Stimulated activated naive B cell treated with anti-CD40 and anti-IgM and Interleukin-4, amounts not matched to agents 10 μg/mL and 1 μg/mL and 100 μg/mL, for 72 hours (primary cell): Measurements from ENCODE around the gene FAM149B1.

Experiments used
- ATAC-seq, 2 donors: fragments of 150-1000 bp; cut with Tn5 transposase; replicated peaks; 2 replicates each; pipeline ENCODE4 v1.10.0; 2021; ENCODE audit warnings: moderate library complexity in 1 of 2
- DNase-seq: peaks from one replicate; pipeline ENCODE4 v3.0.0; 2021
- H3K27ac Mint-ChIP-seq: one replicate; pipeline ENCODE4 v1.8.0; 2022; ENCODE audit warnings: mild to moderate bottlenecking, mixed read lengths
- H3K27me3 Mint-ChIP-seq, 2 donors: one replicate each; pipeline ENCODE4 v1.8.0; 2022; ENCODE audit warnings: mixed read lengths in 2 of 2
- H3K36me3 Mint-ChIP-seq, 2 donors: one replicate each; pipeline ENCODE4 v1.8.0; 2022; ENCODE audit warnings: mixed read lengths in 2 of 2, mild to moderate bottlenecking in 1 of 2
- H3K4me1 Mint-ChIP-seq, 2 donors: one replicate each; pipeline ENCODE4 v1.8.0; 2022; ENCODE audit warnings: mixed read lengths in 2 of 2, mild to moderate bottlenecking in 1 of 2
- H3K4me3 Mint-ChIP-seq, 2 donors: one replicate each; pipeline ENCODE4 v1.8.0; 2022; ENCODE audit warnings: mild to moderate bottlenecking in 2 of 2, mixed read lengths in 2 of 2, moderate library complexity in 1 of 2
- H3K9me3 Mint-ChIP-seq, 2 donors: one replicate each; pipeline ENCODE4 v1.8.0; 2022; ENCODE audit warnings: mixed read lengths in 2 of 2, mild to moderate bottlenecking in 1 of 2

The FAM149B1 gene

DNA sequence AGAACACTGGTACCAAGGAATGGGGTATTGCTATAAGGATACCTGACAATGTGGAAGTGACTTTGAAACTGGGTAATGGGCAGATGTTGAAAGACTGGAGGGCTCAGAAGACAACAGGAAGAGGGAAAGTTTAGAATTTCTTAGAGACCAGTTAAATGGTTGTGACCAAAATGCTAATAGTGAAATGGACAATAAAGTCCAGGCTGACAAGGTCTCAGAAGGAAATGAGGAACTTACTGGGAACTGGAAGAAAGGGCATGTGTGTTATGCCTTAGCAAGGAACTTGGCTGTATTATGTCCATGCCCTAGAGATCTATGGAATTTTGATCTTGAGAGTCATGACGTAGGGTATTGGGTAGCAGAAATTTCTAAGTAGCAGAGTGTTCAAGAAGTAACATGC lies 38.0 kb downstream of the FAM149B1 start:
- DNase-seq (no peak), ATAC-seq (no peak)
- Mint-ChIP-seq H3K9me3 (peaks cover 4 to 7% of the 10 kb centered on the region in 2 donors), H3K27ac (no peak overlapping the region), H3K27me3 (no peaks in the 10 kb centered on the region), H3K36me3 (peaks cover 29 to 32% of the 10 kb centered on the region in 2 donors), H3K4me1 (peaks cover 3 to 4% of the 10 kb centered on the region in 2 donors), H3K4me3 (no peak overlapping the region)

DNA sequence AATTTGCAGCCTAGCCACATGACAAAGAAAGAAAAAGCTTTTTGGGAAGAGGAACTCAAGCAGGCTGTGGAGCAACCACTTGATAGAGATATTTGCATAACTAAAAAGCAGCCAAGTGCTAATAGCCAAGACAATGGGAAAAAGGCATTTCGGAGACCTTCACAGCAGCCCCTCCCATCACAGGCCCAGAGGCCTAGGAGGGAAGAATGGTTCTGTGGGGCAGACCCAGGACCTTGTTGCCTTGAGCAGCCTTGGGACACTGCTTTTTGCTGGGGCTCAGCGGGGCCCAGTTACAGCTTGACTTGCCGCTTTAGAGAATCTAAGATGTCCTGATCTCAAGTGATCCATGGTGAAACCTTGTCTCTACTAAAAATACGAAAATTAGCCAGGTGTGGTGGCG lies 38.5 kb downstream of the FAM149B1 start:
- no peak for DNase-seq
- Mint-ChIP-seq H3K4me3 (no peak overlapping the region), H3K36me3 (peaks cover 30 to 35% of the 10 kb centered on the region in 2 donors), H3K27ac (no peak overlapping the region), H3K4me1 (peaks cover 6 to 9% of the 10 kb centered on the region in 2 donors), H3K9me3 (peaks cover 4 to 7% of the 10 kb centered on the region in 2 donors), H3K27me3 (no peaks in the 10 kb centered on the region)
- no peak for ATAC-seq

DNA sequence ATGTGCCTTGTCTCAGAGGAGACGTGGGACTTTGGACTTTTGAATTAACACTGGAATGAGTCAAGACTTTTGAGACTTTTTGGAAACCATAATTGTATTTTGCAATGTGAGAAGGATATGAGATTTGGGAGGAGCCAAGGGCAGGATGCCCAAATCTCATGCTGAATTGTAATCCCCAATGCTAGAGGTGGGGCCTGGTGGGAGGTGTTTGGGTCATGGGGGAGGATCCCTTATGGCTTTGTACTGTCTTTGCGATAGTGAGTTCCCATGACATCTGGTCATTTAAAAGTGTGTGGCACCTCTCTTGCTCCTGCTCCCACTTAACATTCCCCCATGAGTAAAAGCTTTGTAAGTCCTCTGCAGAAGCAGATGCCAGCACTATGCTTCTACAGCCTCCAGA lies 40.0 kb downstream of the FAM149B1 start:
- no peak overlapping the region for H3K27ac Mint-ChIP-seq
- ATAC-seq (no peak), DNase-seq (no peak)
- H3K4me3 Mint-ChIP-seq, result no peak overlapping the region
- H3K27me3 Mint-ChIP-seq, result no peaks in the 10 kb centered on the region
- peaks cover 6 to 9% of the 10 kb centered on the region in 2 donors for H3K4me1 Mint-ChIP-seq
- H3K9me3 Mint-ChIP-seq, result peaks cover 4 to 7% of the 10 kb centered on the region in 2 donors
- peaks cover 30 to 36% of the 10 kb centered on the region in 2 donors for H3K36me3 Mint-ChIP-seq

DNA sequence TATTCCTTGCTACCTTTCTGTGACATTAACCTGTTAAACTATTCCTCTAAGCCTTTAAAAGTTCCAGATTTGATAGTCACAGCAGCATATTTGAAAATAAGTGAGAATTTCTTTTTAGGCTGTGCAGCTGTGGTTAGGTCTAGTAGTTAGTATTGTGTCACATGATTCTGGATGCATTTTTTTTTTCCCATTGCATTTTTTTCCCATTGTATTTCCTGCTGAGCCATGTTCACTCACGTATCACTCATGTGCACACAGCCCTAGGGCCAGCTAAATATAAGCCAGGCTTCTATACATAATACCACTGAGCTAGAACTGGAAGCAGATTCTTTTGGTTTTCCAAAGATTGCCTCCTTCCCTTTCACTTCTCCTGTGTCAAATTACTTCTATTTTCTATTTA lies 41.8 kb downstream of the FAM149B1 start:
- DNase-seq (no peak), ATAC-seq (no peak)
- peaks cover 4 to 7% of the 10 kb centered on the region in 2 donors for H3K9me3 Mint-ChIP-seq
- H3K27ac Mint-ChIP-seq, result no peak overlapping the region
- peaks cover 44 to 49% of the 10 kb centered on the region in 2 donors for H3K36me3 Mint-ChIP-seq
- peaks cover 6 to 9% of the 10 kb centered on the region in 2 donors for H3K4me1 Mint-ChIP-seq
- H3K27me3 Mint-ChIP-seq, result no peaks in the 10 kb centered on the region
- no peak overlapping the region for H3K4me3 Mint-ChIP-seq

DNA sequence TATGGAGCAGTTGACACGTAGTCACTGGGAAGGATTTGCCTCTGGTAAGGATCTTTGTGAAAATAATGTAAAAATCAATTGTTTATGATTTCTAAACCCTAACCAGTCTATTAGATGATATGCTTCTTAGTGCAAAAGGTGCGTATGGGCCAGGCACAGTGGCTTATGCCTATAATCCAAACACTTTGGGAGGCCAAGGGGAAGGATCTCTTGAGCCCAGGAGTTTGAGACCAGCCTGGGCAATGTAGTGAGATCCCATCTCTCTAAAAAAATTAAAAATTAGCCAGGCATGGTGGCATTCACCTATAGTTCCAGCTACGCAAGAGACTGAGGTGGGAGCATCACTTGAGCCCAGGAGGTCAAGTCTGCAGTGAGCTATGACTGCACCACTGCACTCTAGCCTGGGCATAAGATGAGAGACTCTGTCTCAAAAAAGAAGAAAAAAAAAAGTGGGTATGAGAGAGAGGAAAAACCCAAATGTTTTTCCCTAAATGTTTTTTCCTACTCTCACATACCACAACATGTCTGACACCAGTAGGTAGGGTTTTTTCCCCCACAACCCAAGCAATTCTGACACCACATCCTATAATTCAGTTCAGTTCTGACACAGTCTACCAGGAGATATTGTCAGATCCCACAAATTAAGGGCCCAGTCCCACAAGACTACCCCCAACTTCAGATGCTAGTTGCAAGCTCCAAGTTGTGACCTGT lies 42.6 kb downstream of the FAM149B1 start:
- H3K27me3 Mint-ChIP-seq, result no peaks in the 10 kb centered on the region
- peak; percentile 57 to 67 for ATAC-seq
- no peak overlapping the region for H3K27ac Mint-ChIP-seq
- peaks cover 40 to 51% of the 10 kb centered on the region in 2 donors for H3K36me3 Mint-ChIP-seq
- H3K4me1 Mint-ChIP-seq, result peaks cover 6 to 9% of the 10 kb centered on the region in 2 donors
- H3K4me3 Mint-ChIP-seq, result no peak overlapping the region
- H3K9me3 Mint-ChIP-seq, result peaks cover 4 to 7% of the 10 kb centered on the region in 2 donors
- DNase-seq, result no peak

DNA sequence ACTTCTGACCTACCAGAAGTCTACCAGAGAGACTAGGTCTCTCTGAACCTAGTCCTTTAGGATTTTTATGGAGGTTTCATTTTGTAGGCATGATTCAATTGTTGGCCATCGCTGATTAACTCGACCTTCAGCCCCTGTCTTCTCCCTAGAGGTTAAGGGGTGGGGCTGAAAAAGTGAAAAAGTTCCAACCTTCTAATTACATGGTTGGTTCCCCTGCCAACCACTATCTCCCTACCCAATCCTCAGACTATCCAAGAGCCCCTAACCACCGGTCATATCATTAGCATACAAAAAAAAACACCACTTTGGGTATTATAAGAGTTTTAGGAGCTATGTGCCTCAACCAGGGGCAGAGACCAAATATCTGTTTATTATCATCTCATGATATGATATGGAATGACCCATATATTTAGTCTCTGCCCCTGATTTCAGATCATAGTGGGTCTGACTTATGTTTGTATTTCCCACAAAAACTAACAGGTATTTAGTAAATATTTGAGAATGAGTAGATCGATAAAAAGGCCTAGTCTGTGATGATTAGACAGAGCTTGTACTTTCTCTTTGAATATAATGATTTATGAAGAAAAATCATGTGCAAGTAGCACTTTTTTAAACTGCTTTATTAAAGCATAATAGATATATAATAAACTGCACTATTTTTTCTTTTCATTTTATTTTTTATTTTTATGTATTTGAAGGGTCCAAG lies 43.3 kb downstream of the FAM149B1 start:
- H3K27me3 Mint-ChIP-seq, result no peaks in the 10 kb centered on the region
- H3K27ac Mint-ChIP-seq, result no peak overlapping the region
- peak; percentile 9 for DNase-seq
- peaks cover 41 to 51% of the 10 kb centered on the region in 2 donors for H3K36me3 Mint-ChIP-seq
- peaks cover 6 to 9% of the 10 kb centered on the region in 2 donors for H3K4me1 Mint-ChIP-seq
- H3K4me3 Mint-ChIP-seq, result no peak overlapping the region
- peak; percentile 73 to 81 for ATAC-seq
- peaks cover 0 to 6% of the 10 kb centered on the region in 2 donors for H3K9me3 Mint-ChIP-seq

DNA sequence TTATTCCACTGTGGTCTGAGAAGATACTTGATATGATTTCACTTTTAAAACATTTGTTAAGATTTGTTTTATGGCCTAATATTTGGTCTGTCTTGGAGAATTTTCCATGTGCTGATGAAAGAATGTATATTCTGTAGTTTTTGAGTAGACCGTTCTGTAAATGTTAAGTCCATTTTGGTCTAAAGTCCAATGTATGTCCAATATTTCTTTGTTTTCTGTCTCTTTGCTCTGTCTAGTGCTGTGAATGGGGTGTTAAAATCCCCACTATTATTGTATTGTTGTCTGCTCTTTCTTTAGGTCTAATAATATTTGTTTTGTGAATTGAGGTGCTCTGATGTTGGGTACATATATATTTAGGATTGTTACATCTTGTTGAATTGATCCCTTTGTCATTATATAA lies 47.8 kb downstream of the FAM149B1 start:
- ATAC-seq (no peak), DNase-seq (no peak)
- Mint-ChIP-seq H3K4me3 (no peak overlapping the region), H3K4me1 (peaks cover 4 to 6% of the 10 kb centered on the region in 2 donors), H3K9me3 (peaks cover 0 to 8% of the 10 kb centered on the region in 2 donors), H3K27me3 (no peaks in the 10 kb centered on the region), H3K36me3 (peaks cover 46 to 72% of the 10 kb centered on the region in 2 donors), H3K27ac (no peak overlapping the region)

DNA sequence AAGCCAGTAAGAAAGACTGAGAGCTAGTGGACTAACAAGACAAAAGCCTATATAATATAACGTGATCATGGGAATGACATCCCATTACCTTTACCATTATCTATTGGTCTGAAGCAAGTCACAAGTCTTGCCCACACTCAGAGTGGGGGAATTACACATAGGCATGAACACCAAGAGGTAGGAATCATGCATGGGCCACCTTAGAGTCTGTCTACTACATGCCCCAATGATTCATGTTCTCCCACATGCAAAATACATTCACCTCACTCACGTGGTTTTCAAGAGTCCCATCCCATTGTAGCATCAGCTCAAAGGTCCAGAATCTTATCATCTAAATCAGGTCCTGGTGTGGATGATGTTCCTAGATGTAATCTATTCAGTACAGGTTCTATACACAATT lies 49.7 kb downstream of the FAM149B1 start:
- Mint-ChIP-seq H3K27me3 (no peaks in the 10 kb centered on the region), H3K36me3 (peaks cover 51 to 80% of the 10 kb centered on the region in 2 donors), H3K4me1 (peaks cover 0 to 3% of the 10 kb centered on the region in 2 donors), H3K4me3 (no peak overlapping the region), H3K9me3 (peaks cover 0 to 8% of the 10 kb centered on the region in 2 donors), H3K27ac (no peak overlapping the region)
- ATAC-seq, result no peak
- no peak for DNase-seq

DNA sequence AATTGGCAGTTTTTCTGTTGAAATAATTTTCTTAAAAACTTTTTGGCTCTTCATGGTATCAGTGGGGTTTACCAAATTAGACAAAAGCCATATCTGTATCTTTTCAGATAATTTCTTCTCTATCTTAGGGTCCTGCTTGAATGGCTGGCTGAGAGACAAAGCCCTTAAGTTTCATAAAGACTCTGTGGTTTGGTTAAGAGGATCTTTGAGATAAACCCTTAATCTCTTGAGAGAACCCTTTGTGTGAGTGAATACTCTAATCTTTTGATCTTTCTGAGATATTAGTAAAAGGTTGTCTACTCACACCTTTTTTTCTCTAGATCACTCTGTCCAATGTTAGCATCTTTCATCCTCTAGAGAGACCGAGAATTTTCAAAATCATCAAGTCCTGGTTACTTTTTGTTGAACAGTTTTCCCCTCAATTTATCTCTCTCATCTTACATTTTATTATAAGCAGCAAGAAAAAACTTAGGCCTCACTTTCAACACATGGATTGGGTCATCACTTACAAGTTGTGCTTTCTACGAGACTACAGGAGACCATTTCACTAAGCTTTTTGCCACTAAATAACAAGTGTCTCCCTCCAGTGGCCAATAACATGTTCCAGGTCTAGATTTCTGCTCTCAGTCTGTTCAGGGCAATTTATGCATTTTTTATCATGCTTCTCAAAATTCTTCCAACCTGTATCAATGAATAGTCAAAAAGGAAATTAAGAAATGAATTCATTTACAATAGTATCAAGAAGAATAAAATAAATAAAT lies 50.7 kb downstream of the FAM149B1 start:
- no peak for ATAC-seq
- H3K9me3 Mint-ChIP-seq, result peaks cover 0 to 8% of the 10 kb centered on the region in 2 donors
- H3K27me3 Mint-ChIP-seq, result no peaks in the 10 kb centered on the region
- peaks cover 41 to 72% of the 10 kb centered on the region in 2 donors for H3K36me3 Mint-ChIP-seq
- peaks cover 0 to 3% of the 10 kb centered on the region in 2 donors for H3K4me1 Mint-ChIP-seq
- no peak for DNase-seq
- no peak overlapping the region for H3K4me3 Mint-ChIP-seq
- no peak overlapping the region for H3K27ac Mint-ChIP-seq

DNA sequence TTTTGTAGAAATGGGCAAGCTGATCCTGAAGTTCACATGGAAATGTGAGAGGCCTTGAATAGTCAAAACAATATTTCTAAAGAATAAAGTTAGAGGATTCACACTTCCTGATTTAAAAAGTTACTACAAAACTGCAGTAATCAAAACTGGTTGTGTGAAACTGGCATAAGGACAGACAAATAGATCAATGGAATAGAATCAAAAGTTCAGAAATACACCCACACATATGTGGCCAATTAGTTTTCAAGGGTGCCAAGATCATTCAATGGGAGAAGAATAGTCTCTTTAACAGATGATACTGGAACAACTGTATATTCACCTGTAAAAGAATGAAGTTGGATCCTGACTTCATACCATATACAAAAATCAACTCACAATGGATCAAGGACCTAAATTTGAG lies 51.5 kb downstream of the FAM149B1 start:
- DNase-seq, result no peak
- ATAC-seq, result no peak
- peaks cover 0 to 3% of the 10 kb centered on the region in 2 donors for H3K4me1 Mint-ChIP-seq
- H3K27me3 Mint-ChIP-seq, result no peaks in the 10 kb centered on the region
- H3K9me3 Mint-ChIP-seq, result peaks cover 0 to 8% of the 10 kb centered on the region in 2 donors
- no peak overlapping the region for H3K4me3 Mint-ChIP-seq
- no peak overlapping the region for H3K27ac Mint-ChIP-seq
- H3K36me3 Mint-ChIP-seq, result peaks cover 36 to 64% of the 10 kb centered on the region in 2 donors

DNA sequence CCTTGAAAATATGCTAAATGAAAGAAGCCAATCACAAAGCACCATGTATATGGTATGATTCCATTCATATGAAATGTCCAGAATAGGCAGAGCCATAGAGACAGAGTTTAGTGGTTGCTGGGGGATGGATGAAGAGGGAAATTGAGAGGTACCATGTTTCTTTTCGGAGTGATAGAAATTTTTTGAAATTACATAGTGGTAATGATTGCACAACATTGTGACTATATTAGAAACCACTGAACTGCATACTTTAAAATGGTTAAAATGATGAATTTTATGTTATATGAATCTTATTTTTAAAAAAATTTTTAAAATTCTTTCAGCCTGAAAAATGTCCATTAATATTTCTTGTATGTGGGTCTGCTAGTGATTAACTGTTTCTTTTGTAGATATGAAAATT lies 53.1 kb downstream of the FAM149B1 start:
- Mint-ChIP-seq H3K9me3 (peaks cover 0 to 5% of the 10 kb centered on the region in 2 donors), H3K27ac (no peak overlapping the region), H3K36me3 (peaks cover 27 to 50% of the 10 kb centered on the region in 2 donors), H3K4me1 (peaks cover 0 to 3% of the 10 kb centered on the region in 2 donors), H3K4me3 (no peak overlapping the region), H3K27me3 (no peaks in the 10 kb centered on the region)
- no peak for ATAC-seq
- DNase-seq, result no peak

DNA sequence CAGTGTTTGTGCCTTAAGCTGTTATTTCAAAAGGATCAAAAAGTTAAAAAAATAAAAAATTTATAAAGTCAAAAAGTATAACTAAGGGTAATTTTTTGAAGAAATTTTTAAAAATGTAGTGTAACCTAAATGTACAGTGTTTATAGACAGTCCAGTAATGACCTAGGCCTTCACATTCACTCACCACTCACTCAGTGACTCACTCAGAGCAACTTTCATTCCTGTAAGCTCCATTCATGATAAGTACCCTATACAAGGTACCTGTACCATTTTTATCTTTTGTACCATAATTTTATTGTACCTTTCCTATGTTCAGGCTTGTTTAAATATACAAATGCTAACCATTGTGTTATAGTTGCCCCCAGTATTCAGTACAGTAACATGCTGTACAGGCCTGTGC lies 57.6 kb downstream of the FAM149B1 start:
- DNase-seq (no peak), ATAC-seq (no peak)
- Mint-ChIP-seq H3K36me3 (peaks cover 18 to 32% of the 10 kb centered on the region in 2 donors), H3K27ac (no peak overlapping the region), H3K4me1 (peaks cover 0 to 4% of the 10 kb centered on the region in 2 donors), H3K27me3 (no peaks in the 10 kb centered on the region), H3K9me3 (no peaks in the 10 kb centered on the region), H3K4me3 (no peak overlapping the region)

DNA sequence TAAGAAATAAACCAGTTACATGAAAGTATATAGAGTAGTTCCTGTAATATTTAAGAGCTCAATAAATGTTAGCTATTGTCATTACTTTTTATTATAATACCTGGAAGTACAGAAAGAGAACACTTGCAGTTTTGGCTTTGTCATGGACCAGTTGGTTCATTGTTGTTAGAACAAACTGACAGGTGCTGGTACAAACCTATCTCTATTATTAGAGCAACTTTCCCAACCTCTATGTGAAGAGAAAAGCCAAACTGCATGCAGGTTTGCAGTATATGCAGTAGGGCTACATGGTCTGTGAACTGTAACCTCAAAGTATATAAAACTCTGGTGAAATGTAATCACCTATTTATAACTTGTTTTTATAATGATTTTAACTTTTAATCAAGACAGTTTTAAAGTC lies 58.7 kb downstream of the FAM149B1 start:
- Mint-ChIP-seq H3K4me1 (peaks cover 0 to 4% of the 10 kb centered on the region in 2 donors), H3K27me3 (no peaks in the 10 kb centered on the region), H3K9me3 (no peaks in the 10 kb centered on the region), H3K4me3 (no peak overlapping the region), H3K36me3 (peaks cover 24 to 32% of the 10 kb centered on the region in 2 donors), H3K27ac (no peak overlapping the region)
- DNase-seq (no peak), ATAC-seq (no peak)

DNA sequence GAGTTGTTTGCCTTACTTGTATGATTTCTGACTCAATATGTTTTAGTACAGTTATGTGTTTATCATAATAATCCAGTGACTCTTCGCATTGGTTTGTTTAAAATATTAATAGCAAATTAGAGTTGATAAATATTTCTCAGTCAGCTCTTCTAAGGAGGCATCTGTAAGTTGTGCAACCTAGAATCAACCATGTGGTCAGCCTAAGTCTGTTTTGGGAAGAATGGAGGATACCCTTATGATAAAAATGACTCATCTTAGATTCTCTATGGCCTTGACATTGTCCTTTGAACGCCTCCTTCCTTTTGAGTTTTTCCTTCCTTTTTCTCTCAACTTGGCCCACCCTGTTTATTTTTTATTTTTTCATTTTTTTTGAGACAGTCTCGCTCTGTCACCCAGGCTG lies 60.3 kb downstream of the FAM149B1 start:
- DNase-seq, result no peak
- Mint-ChIP-seq H3K4me3 (no peak overlapping the region), H3K36me3 (peaks cover 22 to 29% of the 10 kb centered on the region in 2 donors), H3K27ac (no peak overlapping the region), H3K27me3 (no peaks in the 10 kb centered on the region), H3K9me3 (no peaks in the 10 kb centered on the region), H3K4me1 (peaks cover 0 to 1% of the 10 kb centered on the region in 2 donors)
- ATAC-seq, result no peak
